K562 (cell line): ENCODE measurements around the gene ERVW-1. TPM values are rescaled to one million over a fixed set of nuclear protein-coding genes. Genes with fewer than 3 reads are reported as not detected.

Experiments
- CBFA2T2 ChIP-seq: fragments of 450-650 bp; conservative IDR thresholded peaks from 2 replicates; pipeline ENCODE4 v1.6.1; 2017; ENCODE audit warnings: mild to moderate bottlenecking
- CBX1 ChIP-seq: sonication (generic); IDR thresholded peaks from 2 replicates; pipeline ENCODE4 v1.6.1; 2016; ENCODE audit warnings: antibody characterized with exemption, low read depth, mild to moderate bottlenecking
- GATAD2A ChIP-seq: fragments of 450-650 bp; IDR thresholded peaks from 2 replicates; pipeline ENCODE4 v1.6.1; 2017
- HMBOX1 ChIP-seq: sonication (generic); IDR thresholded peaks from 2 replicates; pipeline ENCODE4 v1.6.1; 2016
- ILF3 ChIP-seq: fragments of 450-650 bp; IDR thresholded peaks from 2 replicates; pipeline ENCODE4 v1.6.1; 2018; ENCODE audit warnings: antibody characterized with exemption, mild to moderate bottlenecking, moderate library complexity, borderline replicate concordance
- KAT8 ChIP-seq: fragments of 450-650 bp; IDR thresholded peaks from 2 replicates; pipeline ENCODE4 v1.6.1; 2016; ENCODE audit warnings: low read depth, mild to moderate bottlenecking
- RERE ChIP-seq: sonication (generic); formaldehyde crosslinking; IDR thresholded peaks from 2 replicates; pipeline ENCODE4 v1.8.0; 2023; ENCODE audit warnings: missing genetic modification reagents, mild to moderate bottlenecking, borderline replicate concordance
- SMC3 ChIP-seq: conservative IDR thresholded peaks from 2 replicates; pipeline ENCODE4 v1.6.1; 2011; ENCODE audit warnings: low read depth, low read length, improper control_type of control experiment; ENCODE audit not compliant: insufficient read depth
- TAL1 ChIP-seq: fragments of 450-650 bp; IDR thresholded peaks from 2 replicates; pipeline ENCODE4 v1.6.1; 2016; ENCODE audit warnings: mild to moderate bottlenecking
- ZHX1 ChIP-seq: fragments of 150-350 bp; conservative IDR thresholded peaks from 2 replicates; pipeline ENCODE4 v1.6.1; 2014; ENCODE audit warnings: low read length
- ZNF143 ChIP-seq: sonication (generic); formaldehyde crosslinking; IDR thresholded peaks from 2 replicates; pipeline ENCODE4 v1.9.0; 2022; ENCODE audit warnings: mild to moderate bottlenecking, missing genetic modification reagents
- ZNF23 ChIP-seq: fragments of 250-450 bp; sonication (Bioruptor Pico); IDR thresholded peaks from 2 replicates; pipeline ENCODE4 v1.4.0; 2020; ENCODE audit warnings: mild to moderate bottlenecking
- ZNF277 ChIP-seq: fragments of 250-450 bp; sonication (Bioruptor Pico); IDR thresholded peaks from 2 replicates; pipeline ENCODE4 v1.8.0; 2022; ENCODE audit warnings: inconsistent platforms, mild to moderate bottlenecking, moderate library complexity, borderline replicate concordance
- ZNF785 ChIP-seq: fragments of 250-450 bp; sonication (Bioruptor Pico); IDR thresholded peaks from 2 replicates; pipeline ENCODE4 v1.4.0; 2020; ENCODE audit warnings: mild to moderate bottlenecking
- polyA plus RNA-seq, 8 experiments: library from polyadenylated mRNA; depleted of rRNA in 4 of 8; stranded (reverse) in 5 of 8; unstranded in 3 of 8; fragments of >200 nt; fragmentation: Nextera tagmentation in 2 of 8; fragmentation: Illumina TruSeq in 1 of 8; extraction: Ambion mirVana in 2 of 8; extraction: Trizol in 1 of 8; gene quantifications; 2 replicates each; pipeline versions ENCODE4 v1.2.1 to v1.2.3, GENCODE V29; 2011 to 2014; ENCODE audit warnings: inconsistent platforms in 1 of 8, missing spikeins in 1 of 8
- total RNA-seq, 7 experiments: library from RNA; depleted of rRNA in 6 of 7; stranded (reverse); fragments of >200 nt in 6 of 7; fragmentation: Illumina TruSeq in 2 of 7; extraction: Trizol in 2 of 7; gene quantifications; 2 replicates each; pipeline versions ENCODE4 v1.2.1 to v1.2.3, GENCODE V29; 2011 to 2021; ENCODE audit warnings: low replicate concordance in 1 of 7
- TF ChIP-seq, protein P1 (sequence below): fragments of 450-650 bp; IDR thresholded peaks from 2 replicates; pipeline ENCODE4 v1.6.1; 2017; ENCODE audit warnings: antibody characterized with exemption

ERVW-1 gene
- total and polyA plus RNA-seq, 9 of the 15 experiments (the other 6 are each of a cell fraction or from before 2014, with no cell fraction given), result not detected

- TF ChIP-seq ZHX1 (no peak), TAL1 (0 out of 2 replicates have a peak, but pooled peaks have one; percentile 17), ILF3 (no peak), ZNF23 (no peak), CBX1 (no peak), CBFA2T2 (no peak), ZNF143 (CRISPR knock-in tag) (no peak), GATAD2A (no peak), KAT8 (no peak), SMC3 (no peak), RERE (CRISPR knock-in tag) (no peak), ZNF277 (CRISPR knock-in tag) (no peak), ZNF785 (CRISPR knock-in tag) (no peak), HMBOX1 (no peak)
- TF ChIP-seq, protein P1, sequence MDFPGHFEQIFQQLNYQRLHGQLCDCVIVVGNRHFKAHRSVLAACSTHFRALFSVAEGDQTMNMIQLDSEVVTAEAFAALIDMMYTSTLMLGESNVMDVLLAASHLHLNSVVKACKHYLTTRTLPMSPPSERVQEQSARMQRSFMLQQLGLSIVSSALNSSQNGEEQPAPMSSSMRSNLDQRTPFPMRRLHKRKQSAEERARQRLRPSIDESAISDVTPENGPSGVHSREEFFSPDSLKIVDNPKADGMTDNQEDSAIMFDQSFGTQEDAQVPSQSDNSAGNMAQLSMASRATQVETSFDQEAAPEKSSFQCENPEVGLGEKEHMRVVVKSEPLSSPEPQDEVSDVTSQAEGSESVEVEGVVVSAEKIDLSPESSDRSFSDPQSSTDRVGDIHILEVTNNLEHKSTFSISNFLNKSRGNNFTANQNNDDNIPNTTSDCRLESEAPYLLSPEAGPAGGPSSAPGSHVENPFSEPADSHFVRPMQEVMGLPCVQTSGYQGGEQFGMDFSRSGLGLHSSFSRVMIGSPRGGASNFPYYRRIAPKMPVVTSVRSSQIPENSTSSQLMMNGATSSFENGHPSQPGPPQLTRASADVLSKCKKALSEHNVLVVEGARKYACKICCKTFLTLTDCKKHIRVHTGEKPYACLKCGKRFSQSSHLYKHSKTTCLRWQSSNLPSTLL, result peak; percentile 75; the same call in 1 of the 2 replicates
These were observed 54.0 kb downstream of the ERVW-1 start (continued) for GRCh38 chr7:92423710-92424131.
